Bronchial epithelial cell (primary cell): Measurements from ENCODE around the gene ATP2A1. TPM values are rescaled to one million over a fixed set of nuclear protein-coding genes. Genes with fewer than 3 reads are reported as not detected.

Experiments
- DNase-seq: peaks from one replicate; pipeline ENCODE4 v3.0.0-alpha.2; 2010; ENCODE audit warnings: low read depth
- FAIRE-seq: peaks from 2 replicates; lab custom pipeline; 2011; peaks lifted over from hg19 to GRCh38; lab: Jason Lieb, UNC
- H3K27me3 ChIP-seq: 2 replicates; pipeline ENCODE4 v1.5.1; 2011; ENCODE audit warnings: low read length; ENCODE audit not compliant: control insufficient read depth, insufficient read depth
- H3K36me3 ChIP-seq: 2 replicates; pipeline ENCODE4 v1.5.1; 2011; ENCODE audit warnings: low read length; ENCODE audit not compliant: control insufficient read depth, insufficient read depth
- H3K4me3 ChIP-seq: 2 replicates; pipeline ENCODE4 v1.5.1; 2011; ENCODE audit warnings: mild to moderate bottlenecking, low read depth, low read length, control low read depth
- total RNA-seq: library from RNA; depleted of rRNA; stranded (reverse); fragments of >200 nt; gene quantifications from 2 replicates; pipeline ENCODE4 v1.2.1, GENCODE V29; 2014
- TF ChIP-seq, protein P1 (sequence below): IDR thresholded peaks from 2 replicates; pipeline ENCODE4 v1.5.1; 2011; ENCODE audit warnings: mild to moderate bottlenecking, moderate library complexity, low read length, control low read depth, inconsistent platforms; ENCODE audit not compliant: insufficient read depth, severe bottlenecking

Gene ATP2A1
- total RNA-seq, 1 donor from 2014 or later: under 0.01 TPM

DNA sequence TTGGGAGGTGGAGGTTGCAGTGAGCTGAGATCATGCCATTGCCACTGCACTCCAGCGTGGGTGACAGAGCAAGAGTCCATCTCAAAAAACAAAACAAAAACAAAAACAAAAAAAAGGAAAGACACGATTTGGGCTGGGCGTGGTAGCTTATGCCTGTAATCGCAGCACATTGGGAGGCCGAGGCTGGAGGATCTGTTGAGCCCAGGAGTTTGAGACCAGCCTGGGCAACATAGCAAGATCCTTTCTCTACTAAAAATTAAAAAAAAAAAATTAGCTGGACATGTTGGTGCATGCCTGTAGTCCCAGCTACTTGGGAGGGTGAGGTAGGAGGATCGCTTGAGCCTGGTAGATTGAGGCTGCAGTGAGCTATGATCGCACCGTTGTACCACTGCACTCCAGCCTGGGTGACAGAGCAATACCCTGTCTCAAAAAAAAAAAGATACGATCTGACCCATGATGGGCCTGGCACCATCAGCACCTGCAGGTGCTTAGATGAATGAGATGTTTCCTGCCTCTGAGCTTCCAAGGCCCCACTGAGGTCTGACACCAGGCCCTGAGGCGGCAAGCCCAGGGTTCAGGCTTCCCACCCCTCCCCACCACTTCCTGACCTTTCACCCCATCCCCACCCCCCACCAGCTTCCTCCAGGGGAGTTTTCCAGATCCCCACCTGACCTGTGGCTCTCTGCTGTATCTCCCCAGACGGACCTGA is 21.7 kb downstream of the ATP2A1 start:
- no peaks in the 10 kb centered on the region for H3K27me3 ChIP-seq
- no peak for FAIRE-seq
- no peak for DNase-seq
- no peak overlapping the region for H3K4me3 ChIP-seq
- H3K36me3 ChIP-seq: no peaks in the 10 kb centered on the region
- TF ChIP-seq, protein P1, sequence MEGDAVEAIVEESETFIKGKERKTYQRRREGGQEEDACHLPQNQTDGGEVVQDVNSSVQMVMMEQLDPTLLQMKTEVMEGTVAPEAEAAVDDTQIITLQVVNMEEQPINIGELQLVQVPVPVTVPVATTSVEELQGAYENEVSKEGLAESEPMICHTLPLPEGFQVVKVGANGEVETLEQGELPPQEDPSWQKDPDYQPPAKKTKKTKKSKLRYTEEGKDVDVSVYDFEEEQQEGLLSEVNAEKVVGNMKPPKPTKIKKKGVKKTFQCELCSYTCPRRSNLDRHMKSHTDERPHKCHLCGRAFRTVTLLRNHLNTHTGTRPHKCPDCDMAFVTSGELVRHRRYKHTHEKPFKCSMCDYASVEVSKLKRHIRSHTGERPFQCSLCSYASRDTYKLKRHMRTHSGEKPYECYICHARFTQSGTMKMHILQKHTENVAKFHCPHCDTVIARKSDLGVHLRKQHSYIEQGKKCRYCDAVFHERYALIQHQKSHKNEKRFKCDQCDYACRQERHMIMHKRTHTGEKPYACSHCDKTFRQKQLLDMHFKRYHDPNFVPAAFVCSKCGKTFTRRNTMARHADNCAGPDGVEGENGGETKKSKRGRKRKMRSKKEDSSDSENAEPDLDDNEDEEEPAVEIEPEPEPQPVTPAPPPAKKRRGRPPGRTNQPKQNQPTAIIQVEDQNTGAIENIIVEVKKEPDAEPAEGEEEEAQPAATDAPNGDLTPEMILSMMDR: no peak

DNA sequence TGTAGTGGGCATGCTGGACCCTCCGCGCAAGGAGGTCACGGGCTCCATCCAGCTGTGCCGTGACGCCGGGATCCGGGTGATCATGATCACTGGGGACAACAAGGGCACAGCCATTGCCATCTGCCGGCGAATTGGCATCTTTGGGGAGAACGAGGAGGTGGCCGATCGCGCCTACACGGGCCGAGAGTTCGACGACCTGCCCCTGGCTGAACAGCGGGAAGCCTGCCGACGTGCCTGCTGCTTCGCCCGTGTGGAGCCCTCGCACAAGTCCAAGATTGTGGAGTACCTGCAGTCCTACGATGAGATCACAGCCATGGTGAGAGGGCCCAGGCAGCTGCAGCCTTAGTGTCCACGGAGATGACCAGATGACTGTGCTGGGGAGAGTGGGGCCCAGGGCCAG is 22.3 kb downstream of the ATP2A1 start:
- Histone ChIP-seq H3K36me3 (no peaks in the 10 kb centered on the region), H3K4me3 (no peak overlapping the region), H3K27me3 (no peaks in the 10 kb centered on the region)
- TF ChIP-seq, protein P1: no peak
- FAIRE-seq: no peak
- DNase-seq: no peak

DNA sequence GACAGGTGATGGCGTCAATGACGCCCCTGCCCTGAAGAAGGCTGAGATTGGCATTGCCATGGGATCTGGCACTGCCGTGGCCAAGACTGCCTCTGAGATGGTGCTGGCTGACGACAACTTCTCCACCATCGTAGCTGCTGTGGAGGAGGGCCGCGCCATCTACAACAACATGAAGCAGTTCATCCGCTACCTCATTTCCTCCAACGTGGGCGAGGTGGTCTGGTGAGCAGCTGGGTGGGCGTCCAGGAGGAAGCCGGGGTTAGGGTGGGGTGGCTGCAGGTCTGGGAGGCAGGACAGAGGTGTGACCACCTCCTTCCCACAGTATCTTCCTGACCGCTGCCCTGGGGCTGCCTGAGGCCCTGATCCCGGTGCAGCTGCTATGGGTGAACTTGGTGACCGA is 23.6 kb downstream of the ATP2A1 start:
- TF ChIP-seq, protein P1: no peak
- FAIRE-seq (no peak), DNase-seq (no peak)

DNA sequence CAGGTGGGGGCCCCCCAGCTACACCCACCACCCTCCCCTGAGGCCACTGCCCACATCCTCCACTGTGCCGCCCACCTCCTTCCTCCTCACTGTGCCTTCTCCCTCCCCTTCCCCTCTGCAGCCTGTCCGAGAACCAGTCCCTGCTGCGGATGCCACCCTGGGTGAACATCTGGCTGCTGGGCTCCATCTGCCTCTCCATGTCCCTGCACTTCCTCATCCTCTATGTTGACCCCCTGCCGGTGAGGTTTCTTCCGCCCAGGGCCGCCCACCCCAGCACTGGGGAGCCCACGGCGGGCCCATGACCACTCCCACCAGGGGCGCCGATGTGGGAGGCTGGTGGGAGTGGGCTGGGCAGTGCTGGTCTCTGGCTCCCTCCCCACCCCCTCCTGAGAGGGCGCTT is 24.6 kb downstream of the ATP2A1 start:
- TF ChIP-seq, protein P1: no peak
- H3K27me3 ChIP-seq: no peaks in the 10 kb centered on the region
- peaks cover 1% of the 10 kb centered on the region for H3K36me3 ChIP-seq
- DNase-seq (no peak), FAIRE-seq (no peak)
- H3K4me3 ChIP-seq: no peak overlapping the region

More for the DNA sequence above, 23.6 kb downstream of the ATP2A1 start:
- Histone ChIP-seq H3K36me3 (peaks cover 1% of the 10 kb centered on the region), H3K4me3 (no peak overlapping the region), H3K27me3 (no peaks in the 10 kb centered on the region)

DNA sequence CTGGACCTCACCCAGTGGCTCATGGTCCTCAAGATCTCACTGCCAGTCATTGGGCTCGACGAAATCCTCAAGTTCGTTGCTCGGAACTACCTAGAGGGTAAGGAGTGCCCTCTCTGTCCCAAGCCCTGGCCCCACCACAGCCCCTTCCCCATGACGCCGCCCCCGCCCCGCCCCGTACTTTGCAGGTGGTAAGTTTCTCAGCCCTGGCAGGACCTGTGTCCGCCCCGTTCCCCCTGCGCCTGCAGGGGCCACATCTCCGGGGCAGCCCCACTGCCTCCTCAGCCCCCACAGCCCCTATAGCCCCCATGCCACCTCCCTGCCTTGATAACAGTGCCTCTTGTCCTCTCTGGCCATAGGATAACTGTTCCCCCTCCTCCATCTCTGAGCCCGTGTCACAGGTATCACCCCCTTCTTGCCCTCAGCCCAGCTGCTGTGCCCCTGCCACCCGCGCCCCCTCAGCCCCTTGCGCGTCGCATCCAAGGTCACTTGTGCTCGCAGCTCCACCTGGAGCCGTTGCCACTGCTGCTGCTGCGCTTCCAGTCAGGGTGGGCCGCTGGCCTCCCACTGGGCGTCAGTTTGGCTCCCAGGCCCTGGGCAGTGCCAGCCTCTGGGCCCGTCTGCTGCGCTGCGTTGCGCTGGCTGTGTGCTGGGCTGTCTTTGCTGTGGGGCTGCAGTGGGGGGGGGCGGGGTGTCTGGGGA is 25.2 kb downstream of the ATP2A1 start:
- no peak for DNase-seq
- Histone ChIP-seq H3K4me3 (no peak overlapping the region), H3K36me3 (peaks cover 5% of the 10 kb centered on the region), H3K27me3 (no peaks in the 10 kb centered on the region)
- FAIRE-seq: no peak
- TF ChIP-seq, protein P1: no peak
